CD14-positive monocyte (primary cell): ENCODE measurements around the gene DPM1. TPM values are rescaled to one million over a fixed set of nuclear protein-coding genes. Genes with fewer than 3 reads are reported as not detected.

Experiments
- DNase-seq, 3 donors: peaks; one replicate each; pipeline ENCODE4 v3.0.0-alpha.2; 2011 to 2022
- H2AFZ ChIP-seq: 2 replicates; pipeline ENCODE4 v1.6.0; 2012; ENCODE audit warnings: mild to moderate bottlenecking, low read depth, low read length, inconsistent platforms; ENCODE audit not compliant: insufficient read depth, poor library complexity, severe bottlenecking
- H3K27ac ChIP-seq, 2 donors: 1 replicate in 1 of 2; 2 replicates in 1 of 2; pipeline ENCODE4 v1.5.1; 2012 to 2013; ENCODE audit warnings: low read length in 2 of 2, control low read depth in 1 of 2, inconsistent platforms in 1 of 2, low read depth in 1 of 2, mild to moderate bottlenecking in 1 of 2
- H3K27me3 ChIP-seq, 2 donors: one replicate each; pipeline versions ENCODE4 v1.6.0 to v1.6.1; 2011 to 2013; ENCODE audit warnings: low read length in 2 of 2; ENCODE audit not compliant: control insufficient read depth in 2 of 2, insufficient read depth in 2 of 2
- H3K36me3 ChIP-seq, 2 donors: replicated peaks in 1 of 2; 1 replicate in 1 of 2; 2 replicates in 1 of 2; pipeline versions ENCODE4 v1.5.1 to v1.6.1; 2012 to 2013; ENCODE audit warnings: low read length in 2 of 2, control low read depth in 1 of 2, inconsistent platforms in 1 of 2, mild to moderate bottlenecking in 1 of 2; ENCODE audit not compliant: insufficient read depth in 2 of 2, control insufficient read depth in 1 of 2
- H3K4me1 ChIP-seq, 2 donors: 1 replicate in 1 of 2; 2 replicates in 1 of 2; pipeline versions ENCODE4 v1.5.1 to v1.6.1; 2012 to 2013; ENCODE audit warnings: low read length in 2 of 2, control low read depth in 1 of 2, inconsistent platforms in 1 of 2, mild to moderate bottlenecking in 1 of 2, moderate library complexity in 1 of 2; ENCODE audit not compliant: insufficient read depth in 2 of 2, control insufficient read depth in 1 of 2
- H3K4me2 ChIP-seq: replicated peaks from 2 replicates; pipeline ENCODE3; 2012; ENCODE audit warnings: low read length, moderate library complexity, mild to moderate bottlenecking; ENCODE audit not compliant: poor library complexity, severe bottlenecking; ENCODE audit errors: extremely low read depth
- H3K4me3 ChIP-seq, 3 experiments: fragments of 200-600 bp in 1 of 3; sonication (generic) in 1 of 3; replicated peaks in 1 of 3; 1 replicate in 2 of 3; 2 replicates in 1 of 3; pipeline ENCODE4 v1.5.1; 2011 to 2013; ENCODE audit warnings: low read length in 3 of 3, mild to moderate bottlenecking in 3 of 3, control low read depth in 2 of 3, low read depth in 2 of 3, inconsistent platforms in 1 of 3, moderate library complexity in 1 of 3
- H3K79me2 ChIP-seq: 2 replicates; pipeline ENCODE4 v1.6.0; 2012; ENCODE audit warnings: mild to moderate bottlenecking, control low read depth, inconsistent platforms, low read length, moderate library complexity; ENCODE audit not compliant: insufficient read depth
- H3K9ac ChIP-seq: 2 replicates; pipeline ENCODE4 v1.6.0; 2017; ENCODE audit warnings: low read length, mild to moderate bottlenecking; ENCODE audit not compliant: insufficient read depth, poor library complexity, severe bottlenecking
- H3K9me3 ChIP-seq, 2 donors: replicated peaks in 1 of 2; 1 replicate in 1 of 2; 2 replicates in 1 of 2; pipeline versions ENCODE4 v1.5.1 to v1.6.1; 2012 to 2013; ENCODE audit warnings: low read length in 2 of 2, control low read depth in 1 of 2; ENCODE audit not compliant: control insufficient read depth in 1 of 2, insufficient read depth in 1 of 2
- H4K20me1 ChIP-seq: 2 replicates; pipeline ENCODE4 v1.6.0; 2012; ENCODE audit warnings: mild to moderate bottlenecking, low read length, control low read depth, moderate library complexity; ENCODE audit not compliant: insufficient read depth
- H3K27ac Mint-ChIP-seq, 7 donors: one replicate each; pipeline ENCODE4 v1.8.0; 2020; ENCODE audit warnings: mild to moderate bottlenecking in 7 of 7, mixed read lengths in 7 of 7, moderate library complexity in 6 of 7, inconsistent platforms in 2 of 7
- H3K27me3 Mint-ChIP-seq, 3 donors: one replicate each; pipeline ENCODE4 v1.8.0; 2021 to 2022; ENCODE audit warnings: low read depth in 3 of 3, mild to moderate bottlenecking in 3 of 3, mixed read lengths in 3 of 3, moderate library complexity in 3 of 3, inconsistent platforms in 1 of 3
- H3K36me3 Mint-ChIP-seq, 2 donors: one replicate each; pipeline ENCODE4 v1.8.0; 2020; ENCODE audit warnings: mixed read lengths in 2 of 2, inconsistent platforms in 1 of 2, mild to moderate bottlenecking in 1 of 2
- H3K4me1 Mint-ChIP-seq: one replicate; pipeline ENCODE4 v1.8.0; 2020; ENCODE audit warnings: mild to moderate bottlenecking, mixed read lengths
- H3K4me3 Mint-ChIP-seq, 2 donors: one replicate each; pipeline ENCODE4 v1.8.0; 2020; ENCODE audit warnings: mild to moderate bottlenecking in 2 of 2, mixed read lengths in 2 of 2, moderate library complexity in 1 of 2
- H3K9me3 Mint-ChIP-seq, 7 donors: one replicate each; pipeline ENCODE4 v1.8.0; 2020 to 2022; ENCODE audit warnings: mixed read lengths in 7 of 7, mild to moderate bottlenecking in 6 of 7, moderate library complexity in 6 of 7, inconsistent platforms in 2 of 7
- WGBS: methylation state at CpG from one replicate; pipeline ENCODE4 v1.1.5; 2013; ENCODE audit warnings: missing lambda C conversion rate; ENCODE audit not compliant: insufficient coverage; 5-methylcytosine and 5-hydroxymethylcytosine counted together
- intact Hi-C, 2 donors: fragments of 100-400 bp; cut with micrococcal nuclease; formaldehyde crosslinking; loops; one replicate each; pipeline versions ENCODE4 v1.15.0 to v1.15.1; 2023
- polyA plus RNA-seq, 3 donors: library from polyadenylated mRNA; depleted of rRNA in 1 of 3; unstranded in 2 of 3; stranded (reverse) in 1 of 3; fragments of 300-500 nt in 2 of 3; fragments of >200 nt in 1 of 3; fragmentation: Illumina TruSeq in 2 of 3; gene quantifications; 1 replicate in 2 of 3; 2 replicates in 1 of 3; pipeline ENCODE4 v1.2.3, GENCODE V29; 2012 to 2021
- TF ChIP-seq, protein P1 (sequence below): fragments of 200-600 bp; IDR thresholded peaks from one replicate; pipeline ENCODE4 v1.8.0; 2022; ENCODE audit warnings: antibody characterized with exemption, mild to moderate bottlenecking

The DPM1 gene
- polyA plus RNA-seq, 3 donors, result 19.1 to 55.1 (median 50.9) TPM

- Mint-ChIP-seq H3K27me3 (peaks cover 0 to 2% (median 2%) of the 10 kb centered on the region in 3 donors), H3K27ac (peak overlapping the region in 1 of 7 donors; percentile 71), H3K9me3 (no peaks in the 10 kb centered on the region), H3K4me1 (peaks cover 3% of the 10 kb centered on the region), H3K4me3 (no peak overlapping the region), H3K36me3 (peaks cover 29 to 67% of the 10 kb centered on the region in 2 donors)
- no peaks in the 10 kb centered on the region for H3K27me3 ChIP-seq
- DNase-seq, result no peak
- H3K79me2 ChIP-seq, result peaks cover 92% of the 10 kb centered on the region
- H3K27ac ChIP-seq, result no peak overlapping the region
- H3K4me3 ChIP-seq, result no peak overlapping the region
- WGBS, result 94% methylated on average over 3 of the region's 6 CpGs
- H3K4me2 ChIP-seq, result no peak overlapping the region
- H3K9ac ChIP-seq, result no peak overlapping the region
- H3K4me1 ChIP-seq, result no peaks in the 10 kb centered on the region
- intact Hi-C loops, result no loop called here
- H4K20me1 ChIP-seq, result peaks cover 96% of the 10 kb centered on the region
- no peak overlapping the region for H2AFZ ChIP-seq
- TF ChIP-seq, protein P1, sequence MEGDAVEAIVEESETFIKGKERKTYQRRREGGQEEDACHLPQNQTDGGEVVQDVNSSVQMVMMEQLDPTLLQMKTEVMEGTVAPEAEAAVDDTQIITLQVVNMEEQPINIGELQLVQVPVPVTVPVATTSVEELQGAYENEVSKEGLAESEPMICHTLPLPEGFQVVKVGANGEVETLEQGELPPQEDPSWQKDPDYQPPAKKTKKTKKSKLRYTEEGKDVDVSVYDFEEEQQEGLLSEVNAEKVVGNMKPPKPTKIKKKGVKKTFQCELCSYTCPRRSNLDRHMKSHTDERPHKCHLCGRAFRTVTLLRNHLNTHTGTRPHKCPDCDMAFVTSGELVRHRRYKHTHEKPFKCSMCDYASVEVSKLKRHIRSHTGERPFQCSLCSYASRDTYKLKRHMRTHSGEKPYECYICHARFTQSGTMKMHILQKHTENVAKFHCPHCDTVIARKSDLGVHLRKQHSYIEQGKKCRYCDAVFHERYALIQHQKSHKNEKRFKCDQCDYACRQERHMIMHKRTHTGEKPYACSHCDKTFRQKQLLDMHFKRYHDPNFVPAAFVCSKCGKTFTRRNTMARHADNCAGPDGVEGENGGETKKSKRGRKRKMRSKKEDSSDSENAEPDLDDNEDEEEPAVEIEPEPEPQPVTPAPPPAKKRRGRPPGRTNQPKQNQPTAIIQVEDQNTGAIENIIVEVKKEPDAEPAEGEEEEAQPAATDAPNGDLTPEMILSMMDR, result no peak
- no peaks in the 10 kb centered on the region for H3K9me3 ChIP-seq
- peaks cover 27 to 63% of the 10 kb centered on the region in 2 donors for H3K36me3 ChIP-seq
Observed at GRCh38 chr20:50904067-50904570, 54.2 kb downstream of the DPM1 start.

DNA sequence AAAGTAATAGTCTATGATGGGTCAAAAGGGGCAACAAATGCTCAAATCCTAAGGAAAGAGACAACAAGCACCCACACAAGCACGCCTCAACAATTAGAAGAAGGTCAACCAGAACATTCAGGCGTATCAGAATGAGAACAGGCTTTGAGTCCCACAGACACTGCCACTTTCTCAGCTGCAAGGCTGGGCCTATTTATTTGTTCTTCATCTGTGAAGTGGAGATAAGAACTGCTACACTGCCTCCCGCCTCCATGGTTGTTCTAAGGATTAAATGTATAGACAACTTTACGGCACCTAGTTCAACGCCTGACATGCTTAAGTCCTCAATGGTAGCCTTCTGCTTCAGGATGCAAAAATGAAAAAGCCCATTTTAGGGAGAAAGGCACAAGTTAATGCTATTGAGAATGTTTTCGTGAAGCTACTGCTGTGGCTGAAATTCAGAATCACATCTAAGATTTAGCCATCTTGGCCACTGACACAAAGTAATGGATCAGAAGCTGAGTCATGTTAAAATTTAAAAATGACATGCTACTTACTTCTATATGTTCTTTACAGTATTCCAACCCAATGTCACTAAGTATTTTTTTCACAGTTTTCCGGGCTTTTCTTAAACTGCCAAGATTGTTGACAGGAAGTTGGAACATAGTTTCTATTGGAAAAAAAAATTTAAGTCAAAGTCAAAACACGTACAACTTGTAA, 54.8 kb downstream of the DPM1 start:
- Histone ChIP-seq H3K27me3 (no peaks in the 10 kb centered on the region), H3K36me3 (peaks cover 31 to 69% of the 10 kb centered on the region in 2 donors), H3K4me2 (no peak overlapping the region), H3K27ac (no peak overlapping the region), H3K4me3 (no peak overlapping the region), H2AFZ (no peak overlapping the region), H4K20me1 (peaks cover 95% of the 10 kb centered on the region), H3K9ac (no peak overlapping the region), H3K79me2 (peaks cover 86% of the 10 kb centered on the region), H3K4me1 (no peaks in the 10 kb centered on the region), H3K9me3 (no peaks in the 10 kb centered on the region)
- Mint-ChIP-seq H3K4me1 (peaks cover 3% of the 10 kb centered on the region), H3K4me3 (no peak overlapping the region), H3K27me3 (peaks cover 0 to 2% (median 2%) of the 10 kb centered on the region in 3 donors), H3K27ac (no peak overlapping the region), H3K9me3 (no peaks in the 10 kb centered on the region), H3K36me3 (peaks cover 30 to 68% of the 10 kb centered on the region in 2 donors)
- DNase-seq, result no peak
- TF ChIP-seq, protein P1, result no peak
- WGBS, result 77% methylated on average over 5 of the region's 8 CpGs
- intact Hi-C loops, result no loop called here
